ENCODE measurements around the gene SLC66A2.

Gene SLC66A2

DNA sequence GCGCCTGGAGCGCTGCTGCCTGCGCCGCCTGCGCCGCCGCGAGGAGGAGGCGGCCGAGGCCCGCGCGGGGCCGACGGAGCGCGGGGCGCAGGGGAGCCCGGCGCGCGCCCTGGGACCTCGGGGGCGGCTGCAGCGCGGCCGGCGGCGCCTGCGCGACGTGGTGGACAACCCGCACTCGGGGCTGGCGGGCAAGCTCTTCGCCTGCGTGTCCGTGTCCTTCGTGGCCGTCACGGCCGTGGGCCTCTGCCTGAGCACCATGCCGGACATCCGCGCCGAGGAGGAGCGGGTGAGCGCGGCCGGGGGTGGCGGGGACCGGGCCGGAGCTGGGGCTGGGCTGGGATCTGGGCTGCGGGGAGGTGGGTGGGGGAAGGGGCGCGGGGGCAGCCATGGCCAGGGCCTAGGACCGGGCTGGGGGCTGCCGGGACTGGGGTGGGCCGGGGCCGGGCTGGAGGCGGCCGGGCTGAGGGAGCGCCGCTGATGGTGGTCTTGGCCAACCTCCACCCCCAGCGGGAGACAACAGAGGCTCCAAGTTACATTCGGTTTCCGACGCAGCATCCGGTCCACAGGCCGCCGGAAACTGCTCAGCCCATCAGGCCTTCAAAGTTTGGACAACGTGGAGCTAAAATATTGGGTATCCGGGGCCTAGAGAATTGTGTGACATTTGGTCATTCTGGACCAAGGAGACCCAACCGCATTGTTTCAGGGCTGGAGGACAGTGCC is 87.3 kb downstream of the SLC66A2 start:
- DNase-seq, result no peak

DNA sequence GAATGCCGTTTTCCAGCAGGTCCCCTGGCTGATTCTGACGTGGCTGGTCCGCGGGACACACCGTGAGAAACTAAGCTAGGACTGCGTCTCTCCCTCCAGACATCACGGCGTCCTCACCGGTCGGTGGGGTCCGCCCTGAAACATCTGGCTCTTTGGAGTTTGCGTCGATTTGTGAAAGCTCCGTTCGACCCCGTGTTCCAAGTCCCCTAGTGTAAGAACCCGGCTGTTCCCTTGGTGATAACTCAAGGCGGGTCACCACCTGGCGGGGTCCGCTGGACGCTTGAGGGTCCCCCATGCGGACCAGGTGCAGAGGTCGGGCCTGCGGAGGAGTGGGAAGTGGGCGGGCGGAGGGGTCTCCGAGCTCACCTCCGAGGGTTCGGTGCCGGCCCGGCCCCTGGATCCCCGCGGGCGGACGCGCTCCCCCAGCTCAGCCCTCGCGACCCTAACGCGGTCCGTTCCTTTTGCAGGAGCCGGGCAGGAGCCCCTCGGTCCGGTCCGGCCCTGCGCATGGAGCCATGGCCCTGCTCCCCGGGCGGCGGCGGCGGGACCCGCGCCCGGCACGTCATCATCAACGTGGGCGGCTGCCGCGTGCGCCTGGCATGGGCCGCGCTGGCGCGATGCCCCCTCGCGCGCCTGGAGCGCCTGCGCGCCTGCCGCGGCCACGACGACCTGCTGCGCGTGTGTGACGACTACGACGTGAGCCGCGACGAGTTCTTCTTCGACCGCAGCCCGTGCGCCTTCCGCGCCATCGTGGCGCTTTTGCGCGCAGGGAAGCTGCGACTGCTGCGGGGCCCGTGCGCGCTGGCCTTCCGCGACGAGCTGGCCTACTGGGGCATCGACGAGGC is 88.1 kb downstream of the SLC66A2 start:
- no peak for DNase-seq

DNA sequence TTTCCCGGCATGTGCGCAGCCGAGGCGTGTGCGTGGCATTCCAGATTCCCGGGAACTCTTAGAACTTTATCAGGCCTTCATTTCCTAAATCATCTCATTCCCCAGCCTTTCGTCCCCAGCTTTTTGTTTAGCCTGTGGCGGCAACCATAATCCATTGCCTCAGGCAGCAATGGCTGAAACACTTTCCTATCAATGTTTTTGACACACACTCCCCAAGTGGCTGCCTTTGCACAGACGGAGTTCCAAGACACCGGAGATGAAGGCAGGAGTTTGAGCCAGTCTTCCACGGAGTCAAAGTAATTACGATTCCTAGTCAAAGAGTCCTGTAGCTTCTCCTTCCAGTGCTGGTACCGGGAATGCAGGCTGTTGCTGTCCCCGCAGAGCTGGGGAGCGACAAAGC is 88.9 kb downstream of the SLC66A2 start:
- no peak for DNase-seq

DNA sequence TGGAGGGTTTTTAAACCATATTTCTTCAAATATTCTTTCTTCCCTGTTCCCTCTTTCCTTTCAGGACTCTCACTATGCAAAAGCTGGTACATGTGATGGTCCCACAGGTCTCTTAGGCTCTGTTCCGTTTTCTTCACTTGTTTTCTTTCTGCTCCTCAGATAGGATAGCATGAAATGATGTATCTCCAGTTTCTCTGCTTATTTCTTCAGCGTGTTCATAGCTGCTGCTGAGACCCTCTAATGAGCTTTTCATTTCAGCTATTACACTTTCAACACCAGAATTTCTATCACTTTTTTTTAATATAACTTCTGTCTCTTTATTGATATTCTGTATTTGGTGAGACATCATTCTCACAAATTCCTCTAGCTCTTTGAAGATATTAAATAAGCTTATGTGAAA is 89.8 kb downstream of the SLC66A2 start:
- no peak for DNase-seq

DNA sequence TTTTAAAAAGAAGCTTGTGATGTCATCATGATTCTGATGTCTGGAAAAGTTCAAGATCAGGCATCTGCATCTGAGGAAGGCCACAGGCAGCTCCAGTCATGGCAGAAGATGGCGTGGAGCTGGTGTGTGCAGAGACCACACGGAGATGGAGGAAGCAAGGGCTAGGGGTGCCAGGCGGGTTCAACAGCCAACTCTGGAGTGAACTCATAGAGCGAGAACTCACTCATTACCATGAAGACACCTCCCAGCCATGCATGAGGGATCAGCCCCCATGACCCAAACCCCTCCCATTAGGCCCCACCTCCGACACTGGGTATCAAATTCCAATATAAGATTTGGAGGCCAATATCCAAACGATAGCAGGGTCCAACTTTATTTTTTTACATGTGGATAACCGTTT is 92.1 kb downstream of the SLC66A2 start:
- no peak for DNase-seq

DNA sequence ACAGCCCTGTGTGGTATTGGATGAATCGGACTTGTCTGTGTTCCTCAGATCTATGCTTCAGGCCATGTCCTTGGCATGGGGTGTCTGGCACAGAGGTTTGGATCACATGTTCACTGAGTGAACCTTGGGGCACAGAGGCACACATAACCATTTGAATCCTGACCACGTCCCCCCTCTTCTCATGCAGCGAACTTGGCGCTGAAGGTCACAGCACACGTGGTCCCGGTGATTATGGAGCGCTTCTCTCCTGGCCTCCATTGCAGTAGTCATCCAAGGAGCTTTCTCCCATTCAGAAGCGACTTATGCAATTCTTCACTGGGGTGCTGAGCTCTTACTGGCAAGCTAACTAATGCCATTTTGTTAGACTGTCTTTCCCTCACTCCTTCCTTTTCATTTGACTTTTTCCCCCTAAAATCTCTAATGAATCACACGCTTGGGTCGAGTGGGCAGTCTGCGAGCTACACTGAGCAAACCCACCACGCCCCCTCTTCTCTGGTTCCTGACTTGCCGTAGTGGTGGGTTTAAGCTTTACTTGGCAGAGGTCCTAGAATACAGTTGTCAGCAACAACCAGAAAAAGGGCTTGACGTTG is 94.3 kb downstream of the SLC66A2 start:
- DNase-seq, result no peak

DNA sequence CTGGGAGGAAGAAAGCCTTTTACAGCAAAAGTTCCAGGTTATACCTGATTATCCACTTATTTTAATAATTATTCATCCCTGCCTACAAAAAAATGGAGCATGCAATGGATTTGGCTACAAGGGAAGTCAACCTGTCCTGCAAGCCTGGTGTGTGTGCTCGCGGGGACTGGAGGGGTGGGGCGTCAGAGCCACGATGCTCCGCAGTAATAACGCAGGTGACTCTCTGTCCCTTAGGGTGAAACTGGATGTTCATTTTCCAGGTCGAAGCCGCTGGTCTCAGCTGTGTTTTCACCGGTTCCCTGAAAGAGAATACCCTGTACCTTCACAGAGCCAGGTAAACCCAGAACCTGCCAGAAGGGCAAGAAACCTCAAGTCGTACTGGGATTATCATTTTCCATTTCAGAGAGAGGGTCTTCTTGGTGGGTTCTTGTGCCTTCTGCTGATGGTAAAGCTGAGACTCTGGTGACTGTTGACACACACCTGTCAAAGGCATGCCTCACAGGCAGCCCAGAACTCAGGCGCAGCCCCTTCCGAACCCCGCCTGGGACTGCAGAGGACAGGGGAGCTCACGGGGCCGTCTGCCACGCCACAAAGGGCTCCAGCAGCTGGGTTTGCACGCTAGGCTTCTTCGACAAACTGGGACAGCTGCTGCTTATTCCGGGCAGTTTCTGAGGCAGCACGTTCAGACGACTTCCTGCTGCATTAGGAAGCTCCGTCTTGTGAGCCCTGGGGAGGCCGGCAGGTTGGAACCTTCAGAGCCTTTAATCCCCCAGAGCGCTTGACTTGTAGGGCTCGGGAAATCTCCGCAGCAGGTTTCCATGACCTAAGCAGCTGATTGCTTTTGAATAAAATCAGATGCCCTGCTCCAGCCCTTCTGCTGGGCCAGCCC is 95.1 kb downstream of the SLC66A2 start:
- no peak for DNase-seq

DNA sequence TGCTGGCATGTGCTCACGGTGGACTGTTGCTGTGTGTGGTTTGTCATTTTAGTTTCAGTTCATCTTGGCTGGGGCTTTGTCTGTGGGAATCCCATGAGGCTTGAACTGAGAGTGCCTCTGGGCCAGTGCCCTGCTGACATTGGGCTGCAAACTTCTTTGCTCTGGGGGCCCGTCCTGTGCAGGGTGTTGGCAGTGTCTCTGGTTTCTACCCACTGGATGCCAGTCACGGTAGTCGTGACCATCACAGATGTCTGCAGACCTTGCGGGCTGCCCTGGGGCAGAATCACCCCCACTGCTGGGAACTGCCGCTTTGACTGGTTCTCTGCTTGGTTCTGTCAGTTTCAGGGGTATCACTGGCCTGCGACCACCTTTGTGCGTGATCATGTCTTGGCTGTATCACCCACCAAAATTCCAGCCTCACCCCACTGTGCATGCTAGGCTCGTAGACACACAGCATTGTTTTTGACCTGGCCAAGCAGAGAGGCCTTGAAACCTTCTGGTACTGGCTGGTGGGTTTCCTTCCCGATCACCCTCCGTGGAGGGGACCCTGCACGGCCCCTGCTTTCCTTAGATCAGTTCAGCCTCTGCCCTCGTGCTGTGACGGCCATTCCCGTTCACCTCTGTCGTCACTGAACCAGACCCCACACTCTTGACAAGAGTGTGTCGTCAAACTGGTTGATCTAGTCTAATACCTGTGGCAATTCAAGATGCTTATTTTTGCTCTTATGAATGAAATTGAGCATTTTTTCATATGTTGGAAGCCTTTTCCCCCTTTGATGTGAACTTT is 96.1 kb downstream of the SLC66A2 start:
- DNase-seq, result no peak

DNA sequence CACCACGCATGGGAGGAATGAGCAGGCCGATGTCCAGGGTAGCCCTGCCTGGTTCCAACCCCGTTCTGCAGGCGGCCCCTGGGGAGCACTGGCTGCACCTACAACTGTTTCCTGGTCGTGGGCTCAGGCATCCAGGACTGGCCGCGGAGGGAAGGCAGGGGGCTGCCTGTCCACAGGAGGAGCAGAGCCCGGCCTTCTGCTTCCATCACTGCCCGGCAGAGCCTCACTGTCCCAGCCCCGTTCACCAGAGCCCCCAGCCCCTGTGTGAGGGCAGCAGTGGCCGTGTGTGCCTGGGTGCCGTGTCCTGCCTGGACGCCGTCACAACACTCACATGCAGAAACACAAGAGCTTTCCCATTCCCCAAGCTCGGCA is 97.5 kb downstream of the SLC66A2 start:
- no peak for DNase-seq

DNA sequence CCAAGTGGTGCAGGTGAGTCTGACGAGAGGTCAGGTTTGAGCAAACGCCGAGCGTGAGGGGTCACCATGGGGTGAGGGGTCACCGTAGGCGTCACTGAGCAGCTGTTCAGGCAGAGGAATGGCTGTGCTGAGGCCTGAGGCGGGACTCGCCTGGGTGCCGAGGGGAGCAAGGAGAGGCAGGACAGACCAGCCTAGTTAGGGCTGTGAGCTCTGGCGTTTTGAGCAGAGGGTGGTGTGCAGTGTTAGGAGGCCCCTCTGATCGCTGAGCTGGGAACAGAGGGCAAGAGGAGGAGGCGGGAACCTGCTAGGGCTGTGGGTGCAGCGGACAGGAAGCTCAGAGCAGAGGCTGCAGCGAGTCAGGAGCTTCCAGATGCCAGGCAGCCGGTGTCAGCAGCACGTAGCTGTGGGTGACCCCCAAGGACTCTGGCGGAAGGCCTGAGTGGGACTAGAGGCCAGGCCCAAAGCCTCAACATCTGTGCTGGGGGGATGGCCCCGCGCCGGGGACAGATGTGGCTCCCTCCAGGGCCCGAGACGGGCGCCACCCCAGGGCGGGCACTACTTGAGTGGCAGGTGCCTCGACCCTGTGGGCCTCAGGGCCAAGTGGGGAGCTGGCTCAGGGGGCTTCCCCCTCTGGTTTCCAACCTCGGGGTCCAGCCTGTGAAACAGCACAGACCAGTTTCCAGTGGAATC is 98.0 kb downstream of the SLC66A2 start:
- DNase-seq, result no peak

DNA sequence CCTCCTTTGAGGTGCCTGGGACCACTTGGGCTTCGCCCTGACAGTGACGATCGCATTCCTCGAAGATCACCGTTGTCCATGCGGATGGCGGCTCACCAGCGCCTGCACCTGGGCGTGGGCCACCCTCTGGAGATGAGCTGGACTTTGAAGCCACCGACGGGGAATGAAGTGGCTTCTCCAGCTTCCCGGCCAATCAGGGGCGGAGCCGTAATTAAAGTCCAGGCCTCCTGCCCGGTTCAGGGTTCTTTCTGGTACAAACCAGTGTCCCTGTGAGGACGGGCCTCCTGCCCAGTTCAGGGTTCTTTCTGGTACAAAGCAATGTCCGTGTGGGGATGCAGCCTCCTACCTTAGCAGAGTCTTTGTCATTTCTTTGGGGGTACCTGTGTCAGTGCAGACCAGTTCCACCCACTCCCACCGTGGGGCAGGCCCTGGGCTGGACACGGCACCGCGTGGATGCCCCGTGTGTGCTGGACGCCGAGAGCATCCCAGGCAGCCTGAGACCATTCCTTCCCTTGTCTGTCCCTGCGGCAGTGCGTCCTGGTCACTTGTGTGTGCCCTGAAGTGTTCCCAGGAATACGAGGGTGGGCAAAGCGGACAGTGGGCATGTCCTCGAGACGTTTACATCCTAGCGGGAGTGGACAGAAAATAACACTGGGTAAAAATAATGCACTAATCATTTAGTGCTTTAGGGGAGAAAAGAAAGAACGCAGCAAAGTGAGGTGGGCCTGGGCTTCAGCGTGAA is 98.7 kb downstream of the SLC66A2 start:
- no peak for DNase-seq

All from NCI-H774 (cell line).